ENCODE results near the gene LGR6. TPM values are rescaled to one million over a fixed set of nuclear protein-coding genes. Genes with fewer than 3 reads are reported as not detected.

Gene LGR6
- total and polyA plus RNA-seq, 2 experiments from 2014 or later: 0.66 to 0.89 TPM

GRCh38 chr1:202247104-202247503 is 53.5 kb downstream of the LGR6 start (continued):
- TF ChIP-seq REST (IDR thresholded peaks at IDR 0.05; ENCODE audit: unreplicated experiment): no peak
- no peak for TF ChIP-seq JUNB (IDR thresholded peaks at IDR 0.05; ENCODE audit: unreplicated experiment)
- no peak for TF ChIP-seq EZH2 (IDR thresholded peaks at IDR 0.05; ENCODE audit: low read depth, unreplicated experiment)
- TF ChIP-seq ZNF114 (CRISPR knock-in tag; IDR thresholded peaks at IDR 0.05): no peak
- no peak for TF ChIP-seq ZNF331 (CRISPR knock-in tag; IDR thresholded peaks at IDR 0.05; ENCODE audit: low read depth)
- TF ChIP-seq, protein P1, sequence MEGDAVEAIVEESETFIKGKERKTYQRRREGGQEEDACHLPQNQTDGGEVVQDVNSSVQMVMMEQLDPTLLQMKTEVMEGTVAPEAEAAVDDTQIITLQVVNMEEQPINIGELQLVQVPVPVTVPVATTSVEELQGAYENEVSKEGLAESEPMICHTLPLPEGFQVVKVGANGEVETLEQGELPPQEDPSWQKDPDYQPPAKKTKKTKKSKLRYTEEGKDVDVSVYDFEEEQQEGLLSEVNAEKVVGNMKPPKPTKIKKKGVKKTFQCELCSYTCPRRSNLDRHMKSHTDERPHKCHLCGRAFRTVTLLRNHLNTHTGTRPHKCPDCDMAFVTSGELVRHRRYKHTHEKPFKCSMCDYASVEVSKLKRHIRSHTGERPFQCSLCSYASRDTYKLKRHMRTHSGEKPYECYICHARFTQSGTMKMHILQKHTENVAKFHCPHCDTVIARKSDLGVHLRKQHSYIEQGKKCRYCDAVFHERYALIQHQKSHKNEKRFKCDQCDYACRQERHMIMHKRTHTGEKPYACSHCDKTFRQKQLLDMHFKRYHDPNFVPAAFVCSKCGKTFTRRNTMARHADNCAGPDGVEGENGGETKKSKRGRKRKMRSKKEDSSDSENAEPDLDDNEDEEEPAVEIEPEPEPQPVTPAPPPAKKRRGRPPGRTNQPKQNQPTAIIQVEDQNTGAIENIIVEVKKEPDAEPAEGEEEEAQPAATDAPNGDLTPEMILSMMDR (conservative IDR thresholded peaks at IDR 0.05; ENCODE audit: low read depth in 2 of 2): no peak
- TF ChIP-seq STAT1 (IDR thresholded peaks at IDR 0.05; ENCODE audit: unreplicated experiment): no peak

- H3K27ac Mint-ChIP-seq: no peak overlapping the region
- peaks cover 25% of the 10 kb centered on the region for H3K4me1 Mint-ChIP-seq
- H3K27me3 ChIP-seq (ENCODE audit: insufficient read depth): no peaks in the 10 kb centered on the region
- H4K20me1 ChIP-seq (replicated peaks; ENCODE audit: insufficient read depth): no peaks in the 10 kb centered on the region
- H3K9me3 Mint-ChIP-seq: no peaks in the 10 kb centered on the region
- peak overlapping the region; percentile 80 for H2AFZ ChIP-seq
- no peaks in the 10 kb centered on the region for H3K9me2 ChIP-seq (ENCODE audit: insufficient read depth)
- H3K36me3 Mint-ChIP-seq (ENCODE audit: low read depth): no peaks in the 10 kb centered on the region
- DNase-seq (ENCODE audit: low spot score) (peak; percentile 48), ATAC-seq (peak; percentile 83)
- peaks cover 7% of the 10 kb centered on the region for H3K27me3 Mint-ChIP-seq (ENCODE audit: insufficient read depth, low read depth, poor library complexity)
- H3K4me1 ChIP-seq (ENCODE audit: insufficient read depth): peaks cover 8% of the 10 kb centered on the region
- no peak overlapping the region for H3K4me3 ChIP-seq
- H3K79me2 ChIP-seq (replicated peaks; ENCODE audit: insufficient read depth): no peaks in the 10 kb centered on the region
- H3K36me3 ChIP-seq (ENCODE audit: insufficient read depth): no peaks in the 10 kb centered on the region
- no peak overlapping the region for H3K4me2 ChIP-seq
- no peak overlapping the region; the same call in 2 of the 3 replicates for H3K4me3 Mint-ChIP-seq
- H3K27ac ChIP-seq (ENCODE audit: low read depth): no peak overlapping the region
- no peaks in the 10 kb centered on the region for H3F3A ChIP-seq (replicated peaks; ENCODE audit: low read depth)
- TF ChIP-seq NANOG (IDR thresholded peaks at IDR 0.05; ENCODE audit: borderline replicate concordance) (no peak), REST (IDR thresholded peaks at IDR 0.05; ENCODE audit: unreplicated experiment) (no peak), EZH2phosphoT487 (IDR thresholded peaks at IDR 0.05; ENCODE audit: unreplicated experiment) (no peak), EZH2 (IDR thresholded peaks at IDR 0.05; ENCODE audit: low read depth, unreplicated experiment) (no peak), ZNF114 (CRISPR knock-in tag; IDR thresholded peaks at IDR 0.05) (no peak), POLR2AphosphoS5 (IDR thresholded peaks at IDR 0.05; ENCODE audit: low read depth) (no peak), CREB1 (CRISPR knock-in tag; IDR thresholded peaks at IDR 0.05; ENCODE audit: low read depth) (no peak), ETS1 (IDR thresholded peaks at IDR 0.05) (no peak), STAT1 (IDR thresholded peaks at IDR 0.05; ENCODE audit: unreplicated experiment) (no peak), ZNF331 (CRISPR knock-in tag; IDR thresholded peaks at IDR 0.05; ENCODE audit: low read depth) (no peak)
- TF ChIP-seq, protein P1 (conservative IDR thresholded peaks at IDR 0.05; ENCODE audit: low read depth in 2 of 2): no peak
These were observed 54.5 kb downstream of the LGR6 start for GRCh38 chr1:202247837-202248795.

All from GM23338 (cell line).